ENCODE measurements around the gene D2HGDH.

DNA sequence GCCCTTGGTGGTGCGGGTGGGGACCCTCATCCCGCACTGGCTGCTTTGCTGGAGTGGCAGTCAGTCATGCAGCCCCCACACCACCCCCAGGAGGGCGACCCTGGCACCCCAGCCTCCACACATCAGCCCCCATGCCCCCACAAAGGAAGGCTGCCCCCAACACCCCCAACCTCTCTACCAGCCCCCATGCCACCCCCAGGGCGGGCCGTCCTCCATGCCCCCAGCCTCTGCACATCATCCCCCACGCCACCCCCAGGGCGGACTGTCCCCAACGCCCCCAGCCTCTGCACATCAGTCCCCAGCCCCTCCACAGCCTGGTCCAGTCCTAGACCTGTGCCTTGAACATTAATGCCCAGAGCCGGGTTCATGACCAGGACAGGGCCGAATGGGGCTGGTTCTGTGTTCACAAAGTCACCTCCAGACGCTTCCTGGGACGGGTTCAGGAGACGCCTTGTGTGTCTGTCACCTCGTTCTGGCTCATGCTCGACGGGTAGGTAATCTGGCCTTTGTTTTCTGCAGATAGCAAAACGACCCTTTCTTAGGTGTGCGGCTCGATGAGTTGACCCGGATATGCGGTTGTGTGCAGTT, 18.4 kb downstream of the D2HGDH start:
- TF ChIP-seq EZH2 (IDR thresholded peaks at IDR 0.05) (no peak), POLR2AphosphoS5 (IDR thresholded peaks at IDR 0.05; ENCODE audit: borderline replicate concordance, low read depth, low read length) (no peak), FOXP2 (optimal IDR thresholded peaks at IDR 0.05; ENCODE audit: control extremely low read depth, extremely low read length, insufficient read depth) (no peak)
